ENCODE results near the gene TDRD7.

The TDRD7 gene

GRCh38 chr9:97408562-97408961, 3.3 kb upstream of the TDRD7 start:
- DNase-seq (ENCODE audit: low read depth, low spot score), result no peak
- no peaks in the 10 kb centered on the region for H3K36me3 ChIP-seq (ENCODE audit: insufficient read depth, low read length)
- H3K27ac ChIP-seq, result no peak overlapping the region
- 0 out of 2 replicates have a peak, but pooled peaks cover 3% of the 10 kb centered on the region for H3K9me3 ChIP-seq (ENCODE audit: low read depth, low read length)
- H3K4me3 ChIP-seq, result no peak overlapping the region
- no peak for TF ChIP-seq FOXP2 (optimal IDR thresholded peaks at IDR 0.05; ENCODE audit: control extremely low read depth, extremely low read length, insufficient read depth)
- no peak for TF ChIP-seq POLR2AphosphoS5 (IDR thresholded peaks at IDR 0.05; ENCODE audit: borderline replicate concordance, low read depth, low read length)
- TF ChIP-seq EZH2 (IDR thresholded peaks at IDR 0.05), result no peak
- no peak overlapping the region for H3K9ac ChIP-seq (ENCODE audit: insufficient read length)

DNA sequence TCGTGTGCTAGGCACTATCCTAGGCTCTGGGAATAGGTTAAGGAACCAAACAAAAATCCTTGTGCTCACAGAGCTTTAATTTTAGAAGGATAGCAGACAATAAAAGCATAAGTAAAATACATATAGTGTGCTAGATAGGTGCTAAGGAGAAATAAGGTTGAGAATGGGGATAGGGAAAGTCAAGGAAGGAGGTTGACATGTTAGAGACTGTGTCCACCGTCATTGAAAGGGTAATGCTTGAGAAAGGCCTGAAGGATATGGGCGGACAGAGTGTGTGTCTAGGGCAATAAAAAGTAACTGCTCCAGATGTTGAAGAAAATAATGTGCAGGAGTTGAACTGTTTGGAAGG, 482 bp upstream of the TDRD7 start:
- no peaks in the 10 kb centered on the region for H3K9me3 ChIP-seq (ENCODE audit: low read depth, low read length)
- peak overlapping the region; percentile 87 for H3K4me3 ChIP-seq
- DNase-seq (ENCODE audit: low read depth, low spot score), result no peak
- H3K9ac ChIP-seq (ENCODE audit: insufficient read length), result no peak overlapping the region
- no peaks in the 10 kb centered on the region for H3K36me3 ChIP-seq (ENCODE audit: insufficient read depth, low read length)
- TF ChIP-seq FOXP2 (optimal IDR thresholded peaks at IDR 0.05; ENCODE audit: control extremely low read depth, extremely low read length, insufficient read depth) (no peak), POLR2AphosphoS5 (IDR thresholded peaks at IDR 0.05; ENCODE audit: borderline replicate concordance, low read depth, low read length) (no peak), EZH2 (IDR thresholded peaks at IDR 0.05) (no peak)
- no peak overlapping the region for H3K27ac ChIP-seq

- Histone ChIP-seq H3K4me3 (peak overlapping the region; percentile 87), H3K9me3 (ENCODE audit: low read depth, low read length) (no peaks in the 10 kb centered on the region), H3K27ac (no peak overlapping the region), H3K9ac (ENCODE audit: insufficient read length) (no peak overlapping the region), H3K36me3 (ENCODE audit: insufficient read depth, low read length) (no peaks in the 10 kb centered on the region)
- TF ChIP-seq POLR2AphosphoS5 (IDR thresholded peaks at IDR 0.05; ENCODE audit: borderline replicate concordance, low read depth, low read length) (no peak), FOXP2 (optimal IDR thresholded peaks at IDR 0.05; ENCODE audit: control extremely low read depth, extremely low read length, insufficient read depth) (no peak), EZH2 (IDR thresholded peaks at IDR 0.05) (no peak)
- no peak for DNase-seq (ENCODE audit: low read depth, low spot score)
Observed at GRCh38 chr9:97412626-97413385, 910 bp downstream of the TDRD7 start.

DNA sequence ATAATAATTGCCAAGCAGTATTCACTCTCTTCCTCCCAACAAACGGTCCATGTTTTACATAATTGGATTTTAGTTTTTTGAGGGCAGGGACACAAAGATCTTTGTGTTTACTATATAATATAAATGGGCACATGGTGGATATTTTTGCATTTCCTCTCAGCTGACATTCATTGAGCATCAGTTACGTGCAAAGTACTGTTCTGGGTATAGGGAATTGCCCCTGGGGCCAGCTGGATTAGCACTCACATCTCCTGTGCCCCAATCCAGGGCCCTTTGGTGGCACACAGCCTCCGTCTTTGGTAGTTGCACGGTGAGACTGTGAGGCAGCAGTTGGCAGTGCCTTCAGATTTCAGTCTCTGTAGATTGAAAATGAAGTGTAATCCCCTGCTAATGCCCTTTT, 1.6 kb downstream of the TDRD7 start:
- no peaks in the 10 kb centered on the region for H3K36me3 ChIP-seq (ENCODE audit: insufficient read depth, low read length)
- no peak overlapping the region for H3K4me3 ChIP-seq
- no peaks in the 10 kb centered on the region for H3K9me3 ChIP-seq (ENCODE audit: low read depth, low read length)
- H3K27ac ChIP-seq, result no peak overlapping the region
- no peak for TF ChIP-seq EZH2 (IDR thresholded peaks at IDR 0.05)
- TF ChIP-seq FOXP2 (optimal IDR thresholded peaks at IDR 0.05; ENCODE audit: control extremely low read depth, extremely low read length, insufficient read depth), result no peak
- no peak for TF ChIP-seq POLR2AphosphoS5 (IDR thresholded peaks at IDR 0.05; ENCODE audit: borderline replicate concordance, low read depth, low read length)
- DNase-seq (ENCODE audit: low read depth, low spot score), result no peak
- no peak overlapping the region for H3K9ac ChIP-seq (ENCODE audit: insufficient read length)

DNA sequence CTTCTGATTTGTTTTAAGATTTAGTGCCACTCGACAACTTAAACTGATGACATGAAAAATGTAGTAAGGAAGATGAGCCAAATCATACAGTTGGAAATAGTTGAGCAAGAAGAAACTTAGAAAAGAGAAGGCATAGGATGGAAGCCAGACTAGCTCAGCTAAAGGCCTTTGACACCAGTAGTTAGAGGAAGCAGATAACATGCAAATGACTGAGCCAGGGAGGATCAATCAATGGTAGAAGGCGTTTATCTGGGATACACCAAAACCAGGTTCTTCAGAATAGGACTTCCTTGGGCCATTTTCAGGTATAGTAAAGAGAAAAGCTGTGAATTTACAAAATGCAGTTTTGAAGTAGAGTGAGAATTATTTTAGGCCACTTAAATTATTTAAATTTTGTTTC, 3.2 kb downstream of the TDRD7 start:
- Histone ChIP-seq H3K27ac (no peak overlapping the region), H3K9ac (ENCODE audit: insufficient read length) (no peak overlapping the region), H3K4me3 (no peak overlapping the region), H3K36me3 (ENCODE audit: insufficient read depth, low read length) (no peaks in the 10 kb centered on the region), H3K9me3 (ENCODE audit: low read depth, low read length) (no peaks in the 10 kb centered on the region)
- TF ChIP-seq POLR2AphosphoS5 (IDR thresholded peaks at IDR 0.05; ENCODE audit: borderline replicate concordance, low read depth, low read length) (no peak), FOXP2 (optimal IDR thresholded peaks at IDR 0.05; ENCODE audit: control extremely low read depth, extremely low read length, insufficient read depth) (no peak), EZH2 (IDR thresholded peaks at IDR 0.05) (no peak)
- DNase-seq (ENCODE audit: low read depth, low spot score), result no peak

- H3K4me3 ChIP-seq, result no peak overlapping the region
- H3K36me3 ChIP-seq (ENCODE audit: insufficient read depth, low read length), result no peaks in the 10 kb centered on the region
- no peak overlapping the region for H3K9ac ChIP-seq (ENCODE audit: insufficient read length)
- H3K9me3 ChIP-seq (ENCODE audit: low read depth, low read length), result no peaks in the 10 kb centered on the region
- no peak overlapping the region for H3K27ac ChIP-seq
- DNase-seq (ENCODE audit: low read depth, low spot score), result no peak
- TF ChIP-seq POLR2AphosphoS5 (IDR thresholded peaks at IDR 0.05; ENCODE audit: borderline replicate concordance, low read depth, low read length) (no peak), FOXP2 (optimal IDR thresholded peaks at IDR 0.05; ENCODE audit: control extremely low read depth, extremely low read length, insufficient read depth) (no peak), EZH2 (IDR thresholded peaks at IDR 0.05) (no peak)
Observed at GRCh38 chr9:97418880-97419279, 7.0 kb downstream of the TDRD7 start.

GRCh38 chr9:97419309-97419867, 7.5 kb downstream of the TDRD7 start:
- Histone ChIP-seq H3K27ac (no peak overlapping the region), H3K9ac (ENCODE audit: insufficient read length) (no peak overlapping the region), H3K36me3 (ENCODE audit: insufficient read depth, low read length) (no peaks in the 10 kb centered on the region), H3K4me3 (no peak overlapping the region), H3K9me3 (ENCODE audit: low read depth, low read length) (no peaks in the 10 kb centered on the region)
- no peak for DNase-seq (ENCODE audit: low read depth, low spot score)
- TF ChIP-seq FOXP2 (optimal IDR thresholded peaks at IDR 0.05; ENCODE audit: control extremely low read depth, extremely low read length, insufficient read depth) (no peak), EZH2 (IDR thresholded peaks at IDR 0.05) (no peak), POLR2AphosphoS5 (IDR thresholded peaks at IDR 0.05; ENCODE audit: borderline replicate concordance, low read depth, low read length) (no peak)

GRCh38 chr9:97425336-97425972, 13.6 kb downstream of the TDRD7 start:
- no peaks in the 10 kb centered on the region for H3K36me3 ChIP-seq (ENCODE audit: insufficient read depth, low read length)
- no peak for TF ChIP-seq FOXP2 (optimal IDR thresholded peaks at IDR 0.05; ENCODE audit: control extremely low read depth, extremely low read length, insufficient read depth)
- no peak for TF ChIP-seq EZH2 (IDR thresholded peaks at IDR 0.05)
- no peak for TF ChIP-seq POLR2AphosphoS5 (IDR thresholded peaks at IDR 0.05; ENCODE audit: borderline replicate concordance, low read depth, low read length)
- no peak overlapping the region for H3K9ac ChIP-seq (ENCODE audit: insufficient read length)
- DNase-seq (ENCODE audit: low read depth, low spot score), result no peak
- H3K4me3 ChIP-seq, result no peak overlapping the region
- H3K27ac ChIP-seq, result no peak overlapping the region
- H3K9me3 ChIP-seq (ENCODE audit: low read depth, low read length), result no peaks in the 10 kb centered on the region

Measured in SK-N-MC (cell line).